NCI-H345 treated with DMSO at 0.1 percent for 48 hours (cell line): Measurements from ENCODE around the gene SGMS1.
"Not testable (repeated sequence)": the region's sequence is repeated elsewhere in the genome, so short reads cannot be mapped to it uniquely, and the experiment has no call there.

ENCODE experiments used
- DNase-seq: peaks from one replicate; lab custom pipeline; 2025; ENCODE audit not compliant: unreplicated experiment; lab: John Stamatoyannopoulos, UW

Gene SGMS1

GRCh38 chr10:50511492-50512213 lies 112.1 kb downstream of the SGMS1 start:
- no peak for DNase-seq

DNA sequence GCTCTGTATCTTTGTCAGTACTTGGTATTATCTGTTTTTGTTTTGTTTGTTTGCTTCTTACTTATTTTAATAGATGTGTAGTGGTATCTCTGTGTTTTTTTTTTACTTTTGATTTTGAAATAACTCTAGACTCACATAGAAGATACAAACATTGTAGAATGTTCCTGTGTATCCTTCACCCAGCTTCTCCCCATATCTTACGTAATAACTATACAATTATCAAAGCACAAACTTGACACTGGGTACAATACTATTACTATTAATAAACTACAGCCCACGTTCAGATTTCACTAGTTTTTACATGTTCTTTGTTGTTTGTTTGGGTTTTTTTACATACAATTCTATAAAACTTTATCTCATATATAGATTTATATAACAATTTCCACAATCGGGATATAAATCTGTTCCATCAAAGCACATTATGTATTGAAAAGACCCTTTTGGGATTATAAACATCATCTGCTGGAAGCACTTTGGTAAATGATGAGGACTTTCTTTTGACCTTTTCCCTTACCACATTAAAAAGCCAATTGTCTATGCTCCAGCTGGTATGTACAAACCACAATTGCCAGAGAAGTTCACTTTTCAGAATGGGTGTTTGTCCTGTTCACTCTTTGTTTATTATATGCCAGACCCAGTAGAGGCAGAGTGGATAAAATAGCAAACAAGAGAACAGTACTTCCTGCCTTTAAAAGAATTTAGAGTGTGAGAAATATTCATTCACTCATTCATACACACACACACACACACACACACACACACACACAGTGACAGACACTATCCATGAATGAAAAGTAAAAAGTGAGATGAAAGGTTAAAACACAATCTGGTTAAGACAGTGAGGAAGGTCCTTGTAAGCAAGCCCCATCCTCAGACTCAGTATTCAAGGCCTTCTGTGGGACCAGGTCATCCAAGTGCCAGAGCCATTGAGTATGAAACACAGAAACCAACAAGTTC lies 113.0 kb downstream of the SGMS1 start:
- DNase-seq, result no peak

DNA sequence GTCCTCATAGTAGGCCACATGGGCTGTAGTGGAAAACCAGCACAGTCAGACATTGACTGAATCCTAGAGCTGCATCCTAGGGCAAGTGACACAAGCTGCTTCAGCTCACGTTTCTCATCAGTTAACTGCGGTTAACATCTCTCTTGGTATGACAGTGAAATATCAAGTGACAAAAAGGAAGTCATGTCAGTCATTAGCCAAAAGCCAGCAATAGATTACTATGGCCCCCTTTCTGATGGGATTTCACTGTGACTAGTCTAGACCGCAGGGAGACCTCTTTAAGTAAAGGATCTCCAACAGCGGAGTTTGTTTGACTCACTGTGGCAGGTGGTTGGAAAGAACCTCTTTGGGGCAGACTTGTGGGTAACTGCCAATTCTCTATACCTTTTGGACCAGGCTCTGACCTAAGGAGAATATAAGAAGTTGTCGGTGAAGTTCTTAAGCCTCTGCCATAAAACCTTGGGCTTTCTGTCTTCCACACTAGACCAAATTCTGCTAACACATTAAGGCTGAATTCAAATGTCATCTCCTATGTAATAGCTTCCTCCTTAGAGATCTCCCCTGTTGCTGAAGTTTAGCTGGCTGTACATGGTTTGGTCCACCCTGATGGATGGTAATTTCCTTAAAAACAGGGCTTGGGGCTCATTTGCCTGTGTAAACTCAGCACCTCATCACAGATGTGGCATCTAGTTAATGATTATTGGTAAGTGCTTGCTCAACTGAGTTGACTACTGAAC lies 115.3 kb downstream of the SGMS1 start:
- DNase-seq, result no peak

GRCh38 chr10:50506861-50507573 lies 116.7 kb downstream of the SGMS1 start:
- DNase-seq, result no peak

GRCh38 chr10:50504389-50504788 lies 119.4 kb downstream of the SGMS1 start:
- no peak for DNase-seq

DNA sequence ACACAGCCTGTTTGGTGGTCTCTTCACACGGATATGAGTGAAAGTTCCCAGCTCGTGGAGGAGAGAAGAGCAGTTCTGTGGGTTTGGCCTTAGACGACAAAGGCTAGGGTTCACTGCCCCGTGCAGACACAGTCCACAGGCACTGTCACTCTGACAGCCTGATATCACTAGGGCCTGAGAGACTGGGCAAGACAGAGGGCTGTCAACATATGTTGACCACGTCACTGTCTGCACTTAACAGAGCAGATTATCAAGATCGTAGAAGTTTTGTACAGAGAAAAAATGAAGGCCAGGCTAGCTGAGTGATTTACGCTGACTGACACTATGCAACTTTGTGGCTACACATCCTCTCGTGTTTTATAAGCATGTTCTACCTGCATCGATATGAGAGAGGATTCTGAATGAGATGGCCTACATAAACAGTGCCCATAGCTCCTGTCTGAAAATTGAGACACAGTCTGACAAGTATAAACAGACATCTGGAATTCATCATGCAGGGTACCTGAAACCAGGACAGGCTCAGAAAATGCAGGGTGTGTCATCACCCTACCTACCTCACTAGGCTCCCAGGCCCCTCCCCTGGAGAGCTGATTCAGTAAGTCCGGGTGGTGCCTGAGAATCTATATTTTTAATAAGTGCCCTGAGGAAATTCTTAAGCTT lies 120.0 kb downstream of the SGMS1 start:
- no peak for DNase-seq

GRCh38 chr10:50503156-50503555 lies 120.6 kb downstream of the SGMS1 start:
- not testable (repeated sequence) for DNase-seq

DNA sequence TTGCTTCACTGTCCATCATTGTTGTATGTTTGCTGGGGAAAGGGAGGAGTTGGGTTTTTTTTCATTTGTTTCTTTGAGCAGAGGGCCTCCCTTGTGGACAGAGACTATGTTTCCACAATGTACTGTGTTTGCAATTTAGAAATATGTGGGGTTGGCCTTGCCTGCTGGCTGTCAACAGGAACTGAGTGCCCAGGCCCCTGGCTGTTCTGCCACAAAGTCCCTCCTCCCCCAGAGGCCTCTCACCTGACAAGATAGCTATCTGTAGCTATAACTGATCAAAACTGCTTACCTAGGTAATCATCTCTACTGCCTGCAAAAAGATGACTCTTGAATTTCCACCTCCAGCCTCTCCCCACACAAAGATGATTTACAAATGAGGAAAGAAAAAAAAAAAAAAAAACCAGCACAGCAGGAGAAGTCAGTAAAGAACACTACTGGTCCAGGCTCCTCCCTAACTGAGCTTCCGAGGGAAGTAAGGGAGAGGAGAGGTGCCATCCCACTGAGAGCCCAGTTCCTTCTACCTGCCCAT lies 121.8 kb downstream of the SGMS1 start:
- DNase-seq, result no peak

GRCh38 chr10:50501478-50501877 lies 122.3 kb downstream of the SGMS1 start:
- no peak for DNase-seq

GRCh38 chr10:50498465-50498864 lies 125.3 kb downstream of the SGMS1 start:
- DNase-seq, result no peak

- DNase-seq, result no peak
Measured at GRCh38 chr10:50497758-50498157, 126.0 kb downstream of the SGMS1 start.

DNA sequence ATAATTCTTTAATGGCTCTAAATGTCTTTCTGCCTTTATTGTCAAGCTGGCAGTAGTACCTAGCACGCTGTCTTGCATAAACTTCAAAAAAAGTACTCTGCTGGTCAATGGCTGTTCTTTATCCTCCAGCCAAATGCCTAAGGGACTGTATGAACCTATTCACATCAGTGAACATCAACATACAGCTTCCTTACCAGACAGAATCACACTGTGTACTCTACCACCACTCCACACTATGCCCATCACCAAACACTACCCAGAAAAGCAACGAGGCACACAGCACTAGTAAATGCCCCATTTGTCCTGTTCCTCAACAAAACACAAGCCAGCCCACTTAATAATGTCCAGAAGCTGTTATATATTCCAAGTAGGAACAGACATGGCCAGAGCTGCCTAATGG lies 127.5 kb downstream of the SGMS1 start:
- no peak for DNase-seq

DNA sequence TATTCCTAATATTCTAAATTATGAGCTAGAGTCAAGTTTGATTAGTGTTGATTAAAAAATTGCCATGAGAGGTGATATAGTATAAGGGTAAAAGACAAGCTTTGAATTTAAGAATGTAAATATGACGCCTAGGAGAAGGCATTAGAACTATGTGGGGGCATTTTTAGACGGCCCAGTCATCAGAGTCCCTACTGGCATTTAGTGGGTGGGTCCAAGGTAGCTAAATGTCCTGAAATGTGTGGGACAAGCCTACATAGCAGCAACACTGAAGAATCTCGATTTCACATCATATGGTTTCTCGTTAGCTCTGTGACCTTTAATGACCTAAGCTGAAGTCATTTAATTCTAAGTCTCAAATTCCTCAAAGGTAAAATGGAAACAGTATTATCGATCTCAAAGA lies 133.5 kb downstream of the SGMS1 start:
- DNase-seq, result no peak

- not testable (repeated sequence) for DNase-seq
Measured at GRCh38 chr10:50484550-50484949, 139.2 kb downstream of the SGMS1 start.

DNA sequence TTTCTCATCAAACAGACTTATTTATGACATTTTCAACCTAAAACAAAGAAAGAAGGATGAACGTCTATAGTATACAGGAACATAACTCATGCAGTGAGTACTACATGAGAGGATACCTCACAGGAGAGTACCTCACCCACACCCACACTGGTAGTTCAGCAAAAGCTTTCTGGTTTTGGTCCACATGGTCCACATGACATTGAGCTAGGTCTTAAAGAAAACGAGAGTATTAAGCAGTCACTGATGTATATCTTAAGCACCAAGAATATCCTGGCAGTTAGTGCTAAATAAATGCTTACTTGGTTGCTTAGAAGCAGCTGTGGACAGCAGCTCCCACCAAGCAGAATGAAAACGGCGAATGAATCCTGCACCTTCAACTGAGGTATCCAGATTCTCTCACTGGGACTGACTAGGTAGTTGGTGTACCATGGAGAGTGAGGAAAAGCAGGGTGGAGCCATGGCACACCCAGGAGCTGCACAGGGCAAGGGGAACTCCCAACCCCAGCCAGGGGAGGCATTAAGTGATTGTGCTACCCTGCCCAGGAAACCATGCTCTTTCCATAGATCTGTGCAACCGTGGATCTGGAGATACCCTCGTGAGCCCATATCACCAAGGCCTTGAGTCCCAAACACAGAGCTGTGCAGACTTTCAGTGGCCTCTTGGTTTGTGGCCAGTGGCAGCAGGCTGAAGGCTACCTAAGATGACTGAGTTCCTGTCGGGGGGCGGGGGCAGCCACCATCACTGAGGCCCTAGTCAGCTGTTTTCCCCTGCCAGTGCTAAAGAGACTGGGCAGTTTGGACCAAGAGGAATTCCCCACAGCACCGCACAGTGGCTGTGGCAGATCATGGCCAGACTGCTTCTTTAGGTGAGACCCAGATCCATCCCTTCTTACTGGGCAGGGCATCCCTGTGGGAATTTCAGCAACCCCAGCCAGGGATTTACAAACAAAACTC lies 143.4 kb downstream of the SGMS1 start:
- no peak for DNase-seq

DNA sequence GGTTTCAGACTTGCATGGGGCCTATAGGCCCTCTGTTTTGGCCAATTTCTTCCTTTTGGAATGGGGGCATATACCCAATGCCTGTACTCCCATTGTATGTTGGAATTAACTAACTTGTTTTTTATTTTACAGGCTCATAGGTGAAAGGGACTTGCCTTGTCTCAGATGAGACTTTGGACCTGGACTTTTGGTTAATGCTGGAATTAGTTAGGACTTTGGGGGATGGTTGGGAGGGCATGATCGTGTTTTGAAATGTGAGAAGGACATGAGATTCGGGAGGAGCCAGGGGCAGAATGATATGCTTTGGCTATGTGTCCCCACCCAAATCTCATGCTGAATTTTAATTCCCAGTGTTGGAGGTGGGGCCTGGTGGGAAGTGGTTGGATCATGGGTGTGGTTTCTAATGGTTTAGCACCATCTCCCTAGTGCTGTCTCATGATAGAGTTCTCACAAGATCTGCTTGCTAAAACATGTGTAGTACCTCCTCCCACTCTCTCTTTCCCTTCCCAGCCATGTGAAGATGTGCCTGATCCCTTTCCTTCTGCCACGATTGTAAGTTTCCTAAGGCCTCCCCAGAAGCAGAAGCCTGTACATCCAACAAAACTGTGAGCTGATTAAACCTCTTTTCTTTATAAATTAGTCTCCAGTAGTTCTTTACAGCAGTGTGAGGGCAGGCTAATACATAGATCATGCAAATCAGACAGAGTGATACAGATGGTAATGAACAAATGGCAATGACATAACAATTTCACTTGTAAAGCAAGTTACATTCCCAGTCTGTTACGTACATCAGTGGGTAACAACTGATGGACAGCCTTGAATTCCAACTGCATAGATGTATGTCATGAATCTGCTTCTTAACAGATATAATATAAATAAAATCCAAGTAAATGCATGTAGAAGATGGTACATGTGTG lies 146.2 kb downstream of the SGMS1 start:
- no peak for DNase-seq

- no peak for DNase-seq
Measured at GRCh38 chr10:50473756-50474155, 150.0 kb downstream of the SGMS1 start.

DNA sequence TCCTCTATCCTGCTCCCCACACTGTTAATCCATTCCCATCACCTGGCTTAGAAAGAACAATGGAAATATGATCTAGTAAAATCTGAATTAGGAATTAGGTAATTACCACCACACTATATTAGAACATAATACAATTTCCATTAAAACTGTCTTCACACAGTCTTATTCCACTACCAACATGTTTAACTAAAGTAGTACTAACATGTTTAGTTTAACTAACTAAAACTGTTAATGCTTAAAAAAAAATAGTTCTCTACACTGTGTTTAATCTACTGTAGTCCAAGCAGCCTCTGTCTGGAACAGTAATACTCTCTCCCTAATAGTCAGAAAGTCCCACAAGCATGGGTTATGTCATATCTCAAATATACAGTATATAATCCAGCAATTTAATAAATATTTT lies 150.8 kb downstream of the SGMS1 start:
- no peak for DNase-seq
